ENCODE measurements around the gene NSUN3. TPM values are rescaled to one million over a fixed set of nuclear protein-coding genes. Genes with fewer than 3 reads are reported as not detected.

The NSUN3 gene
- total RNA-seq, 4 donors from 2014 or later = 6.6 to 16.0 (median 9.0) TPM

DNA sequence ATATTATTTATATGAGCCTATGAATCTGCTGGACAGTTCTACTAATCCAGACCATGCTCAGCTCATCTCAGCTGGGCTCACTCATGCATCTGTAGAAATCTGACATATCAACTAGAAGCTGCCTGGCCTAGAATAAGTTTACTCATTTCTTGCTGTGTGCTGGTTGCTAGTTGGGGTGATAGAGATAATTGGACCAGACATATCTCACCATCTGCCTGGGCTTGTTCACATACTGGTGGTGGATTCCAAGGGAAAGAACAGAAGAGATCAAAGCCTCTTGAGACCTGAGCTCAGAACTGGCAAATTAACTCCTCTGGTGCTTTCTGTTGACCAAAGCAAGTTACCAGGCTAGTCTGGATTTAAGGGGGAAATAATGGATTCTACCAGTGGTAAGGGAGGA, 109.1 kb downstream of the NSUN3 start:
- TF ChIP-seq EP300 (IDR thresholded peaks at IDR 0.05) (no peak), POLR2A (IDR thresholded peaks at IDR 0.05) (no peak)
- TF ChIP-seq, protein P1, sequence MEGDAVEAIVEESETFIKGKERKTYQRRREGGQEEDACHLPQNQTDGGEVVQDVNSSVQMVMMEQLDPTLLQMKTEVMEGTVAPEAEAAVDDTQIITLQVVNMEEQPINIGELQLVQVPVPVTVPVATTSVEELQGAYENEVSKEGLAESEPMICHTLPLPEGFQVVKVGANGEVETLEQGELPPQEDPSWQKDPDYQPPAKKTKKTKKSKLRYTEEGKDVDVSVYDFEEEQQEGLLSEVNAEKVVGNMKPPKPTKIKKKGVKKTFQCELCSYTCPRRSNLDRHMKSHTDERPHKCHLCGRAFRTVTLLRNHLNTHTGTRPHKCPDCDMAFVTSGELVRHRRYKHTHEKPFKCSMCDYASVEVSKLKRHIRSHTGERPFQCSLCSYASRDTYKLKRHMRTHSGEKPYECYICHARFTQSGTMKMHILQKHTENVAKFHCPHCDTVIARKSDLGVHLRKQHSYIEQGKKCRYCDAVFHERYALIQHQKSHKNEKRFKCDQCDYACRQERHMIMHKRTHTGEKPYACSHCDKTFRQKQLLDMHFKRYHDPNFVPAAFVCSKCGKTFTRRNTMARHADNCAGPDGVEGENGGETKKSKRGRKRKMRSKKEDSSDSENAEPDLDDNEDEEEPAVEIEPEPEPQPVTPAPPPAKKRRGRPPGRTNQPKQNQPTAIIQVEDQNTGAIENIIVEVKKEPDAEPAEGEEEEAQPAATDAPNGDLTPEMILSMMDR (IDR thresholded peaks at IDR 0.05) = no peak
- Histone ChIP-seq H3K36me3 (no peaks in the 10 kb centered on the region), H3K4me1 (peaks cover 0 to 4% (median 0%) of the 10 kb centered on the region in 4 donors), H3K9me3 (no peaks in the 10 kb centered on the region), H3K4me3 (no peak overlapping the region), H3K27me3 (no peaks in the 10 kb centered on the region), H3K27ac (no peak overlapping the region)
- no peak for DNase-seq (ENCODE audit: low spot score in 2 of 2)

DNA sequence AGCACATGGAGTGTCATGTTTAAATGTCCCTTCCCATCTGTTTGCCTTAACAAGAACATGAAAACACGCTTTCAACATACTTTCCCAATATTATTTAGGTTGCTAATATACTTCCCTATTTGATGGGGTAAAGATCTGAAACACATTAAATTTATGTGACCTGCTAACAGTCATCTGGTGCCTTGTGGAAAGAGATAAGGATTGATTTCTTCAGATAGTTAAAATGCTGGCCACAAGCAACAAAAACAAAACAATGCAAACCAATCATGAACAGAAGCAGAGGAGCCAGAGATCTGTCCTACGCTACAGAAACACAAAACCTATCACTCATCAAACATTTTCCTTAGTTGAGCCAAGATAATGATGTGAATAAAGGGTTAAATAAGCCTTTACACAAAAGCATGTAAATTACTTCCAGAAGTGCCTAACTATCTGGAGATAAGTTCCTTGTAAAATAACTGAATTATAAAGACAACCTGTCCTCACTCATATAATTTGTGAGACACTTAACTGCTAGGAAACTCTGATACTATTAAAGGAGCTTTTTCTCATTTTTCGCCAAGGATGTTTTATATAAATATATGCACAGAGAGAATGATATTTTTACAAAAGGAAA, 109.9 kb downstream of the NSUN3 start:
- no peak overlapping the region for H3K27ac ChIP-seq
- no peaks in the 10 kb centered on the region for H3K9me3 ChIP-seq
- no peak overlapping the region for H3K4me3 ChIP-seq
- 68 to 72% methylated on average over 3 of the region's 3 CpGs for WGBS, 2 donors
- no peaks in the 10 kb centered on the region for H3K36me3 ChIP-seq
- DNase-seq (ENCODE audit: low spot score in 2 of 2) = no peak
- H3K4me1 ChIP-seq = peaks cover 0 to 9% (median 0%) of the 10 kb centered on the region in 4 donors
- no peaks in the 10 kb centered on the region for H3K27me3 ChIP-seq
- TF ChIP-seq POLR2A (IDR thresholded peaks at IDR 0.05) (no peak), EP300 (IDR thresholded peaks at IDR 0.05) (no peak)
- TF ChIP-seq, protein P1 (IDR thresholded peaks at IDR 0.05) = no peak

- Histone ChIP-seq H3K4me3 (no peak overlapping the region), H3K36me3 (no peaks in the 10 kb centered on the region), H3K27me3 (no peaks in the 10 kb centered on the region), H3K27ac (no peak overlapping the region), H3K9me3 (no peaks in the 10 kb centered on the region), H3K4me1 (peaks cover 0 to 9% (median 0%) of the 10 kb centered on the region in 4 donors)
- no peak for DNase-seq (ENCODE audit: low spot score in 2 of 2)
- TF ChIP-seq, protein P1 (IDR thresholded peaks at IDR 0.05) = no peak
- TF ChIP-seq EP300 (IDR thresholded peaks at IDR 0.05) (no peak), POLR2A (IDR thresholded peaks at IDR 0.05) (no peak)
- WGBS, 2 donors = 72 to 74% methylated on average over 2 of the region's 2 CpGs
Measured at GRCh38 chr3:94173673-94174434, 111.0 kb downstream of the NSUN3 start.

GRCh38 chr3:94175677-94176076, 112.8 kb downstream of the NSUN3 start:
- Histone ChIP-seq H3K27me3 (no peaks in the 10 kb centered on the region), H3K4me3 (no peak overlapping the region), H3K36me3 (no peaks in the 10 kb centered on the region), H3K9me3 (no peaks in the 10 kb centered on the region), H3K27ac (no peak overlapping the region), H3K4me1 (peaks cover 0 to 9% (median 0%) of the 10 kb centered on the region in 4 donors)
- 92 to 99% methylated on average over 2 of the region's 2 CpGs for WGBS, 2 donors
- DNase-seq (ENCODE audit: low spot score in 2 of 2) = no peak
- TF ChIP-seq EP300 (IDR thresholded peaks at IDR 0.05) = no peak
- no peak for TF ChIP-seq POLR2A (IDR thresholded peaks at IDR 0.05)

GRCh38 chr3:94176988-94177745, 114.3 kb downstream of the NSUN3 start:
- Histone ChIP-seq H3K9me3 (no peaks in the 10 kb centered on the region), H3K4me1 (peaks cover 0 to 9% (median 0%) of the 10 kb centered on the region in 4 donors), H3K27me3 (no peaks in the 10 kb centered on the region), H3K4me3 (no peak overlapping the region), H3K36me3 (no peaks in the 10 kb centered on the region), H3K27ac (no peak overlapping the region)
- no peak for DNase-seq (ENCODE audit: low spot score in 2 of 2)
- TF ChIP-seq, protein P1 (IDR thresholded peaks at IDR 0.05) = no peak
- TF ChIP-seq POLR2A (IDR thresholded peaks at IDR 0.05) (no peak), EP300 (IDR thresholded peaks at IDR 0.05) (no peak)
- 52 to 63% methylated on average over 6 of the region's 6 CpGs for WGBS, 2 donors

Other genes starting within 250 kb of the NSUN3 start
- gene PROS1, start 89.2 kb upstream of the NSUN3 start, total RNA-seq = 100 to 1,000 TPM; 179 to 416 (median 314) TPM
- gene ARL13B, start 82.9 kb upstream of the NSUN3 start, total RNA-seq = 10 to 100 TPM; 14.1 to 34.7 (median 24.6) TPM
- gene STX19, start 34.5 kb upstream of the NSUN3 start, total RNA-seq = not detected
- gene DHFR2, start 145 bp upstream of the NSUN3 start, total RNA-seq = 1 to 10 TPM; 3.9 to 8.5 (median 4.9) TPM